8988T (cell line): ENCODE data around the gene MMEL1.
"Not testable (repeated sequence)": the region's sequence is repeated elsewhere in the genome, so short reads cannot be mapped to it uniquely, and the experiment has no call there.

ENCODE experiments used
- DNase-seq: peaks from one replicate; pipeline ENCODE4 v3.0.0; 2011

The MMEL1 gene

GRCh38 chr1:2555634-2556276, 77.1 kb downstream of the MMEL1 start:
- no peak for DNase-seq

DNA sequence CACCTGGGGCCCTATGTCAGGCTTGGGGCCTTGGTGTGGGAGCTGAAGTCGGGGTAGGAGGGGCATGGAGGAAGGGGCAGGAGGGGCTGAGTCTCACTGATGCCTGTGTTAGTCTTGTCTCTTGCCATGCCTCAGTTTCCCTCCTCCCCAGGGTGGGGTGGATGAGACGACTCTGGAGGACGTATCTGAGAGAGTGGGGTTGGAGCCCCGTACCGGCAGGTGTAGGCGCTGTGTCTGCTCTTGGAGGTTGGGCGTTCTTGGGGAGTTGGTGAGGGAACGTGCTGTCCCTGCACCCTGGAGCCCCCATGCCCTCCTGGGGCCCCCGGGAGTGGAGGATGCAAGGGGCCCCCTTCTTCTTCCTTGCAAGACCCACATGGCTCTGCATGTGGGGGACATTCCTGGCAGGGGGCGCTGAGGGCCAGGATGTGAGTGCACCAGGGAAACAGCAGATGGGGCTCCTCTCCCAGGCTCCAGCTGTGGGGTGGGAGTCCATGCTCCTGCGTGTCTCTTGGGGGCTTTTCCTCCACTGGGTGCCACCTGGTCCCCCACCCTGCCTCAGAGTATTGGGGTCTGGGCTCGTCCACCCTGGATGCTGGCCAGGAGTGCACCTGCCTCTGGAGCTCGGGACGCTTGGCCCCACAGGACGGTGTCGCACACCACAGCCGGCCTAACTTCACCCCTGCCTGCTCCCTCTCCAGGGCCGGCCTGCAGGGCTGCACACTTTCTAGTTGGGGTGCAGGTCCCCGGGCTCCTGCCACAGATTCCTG, 78.0 kb downstream of the MMEL1 start:
- no peak for DNase-seq

- DNase-seq = no peak
Observed at GRCh38 chr1:2553871-2554620, 78.8 kb downstream of the MMEL1 start.

GRCh38 chr1:2553076-2553475, 79.7 kb downstream of the MMEL1 start:
- not testable (repeated sequence) for DNase-seq

DNA sequence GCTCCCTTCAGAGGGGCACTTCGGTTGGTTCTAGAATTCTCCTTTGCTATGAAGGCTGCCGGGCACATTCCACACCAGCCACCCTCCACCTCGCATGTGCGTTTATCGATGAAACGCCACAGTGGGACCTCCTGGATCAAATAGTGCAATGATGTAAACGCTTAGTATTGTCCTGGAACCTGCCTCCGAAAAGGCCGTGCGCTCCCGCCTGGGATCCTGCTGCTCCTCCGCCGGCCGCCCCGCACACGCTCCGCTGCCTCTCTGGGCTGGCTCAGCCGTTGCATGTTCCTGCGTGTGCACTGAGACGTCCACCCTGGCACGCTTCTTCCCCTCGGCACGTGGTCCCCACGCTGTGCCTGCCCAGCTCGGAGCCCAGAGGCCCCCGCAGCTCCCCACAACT, 80.6 kb downstream of the MMEL1 start:
- DNase-seq = no peak

GRCh38 chr1:2551544-2551943, 81.3 kb downstream of the MMEL1 start:
- DNase-seq = not testable (repeated sequence)

DNA sequence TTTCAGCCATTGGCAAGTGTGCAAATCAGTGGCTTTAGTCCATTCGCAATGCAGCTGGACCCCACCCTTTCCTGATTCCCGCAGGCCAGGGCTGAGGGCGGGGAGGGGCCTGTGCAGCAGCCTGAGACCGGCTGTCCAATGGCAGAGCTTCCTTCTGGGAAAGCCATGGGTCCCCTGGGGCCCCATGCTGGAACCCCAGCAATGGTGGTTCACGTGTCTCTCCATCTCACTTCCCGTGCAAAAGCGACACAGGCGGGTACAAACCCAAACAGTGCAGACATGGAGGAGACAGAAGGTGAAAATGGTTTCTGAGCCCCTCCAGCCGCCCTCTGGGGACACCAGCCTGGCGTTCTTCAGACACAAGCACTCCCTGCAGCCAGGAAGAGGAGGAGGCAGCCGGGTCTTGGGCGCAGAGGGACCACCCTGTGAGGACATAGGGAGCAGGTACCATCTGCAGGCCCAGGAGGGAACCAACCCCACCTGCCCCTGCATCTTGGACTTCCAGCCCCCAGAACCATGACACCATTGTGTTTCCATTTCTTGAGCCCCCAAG, 82.4 kb downstream of the MMEL1 start:
- not testable (repeated sequence) for DNase-seq

DNA sequence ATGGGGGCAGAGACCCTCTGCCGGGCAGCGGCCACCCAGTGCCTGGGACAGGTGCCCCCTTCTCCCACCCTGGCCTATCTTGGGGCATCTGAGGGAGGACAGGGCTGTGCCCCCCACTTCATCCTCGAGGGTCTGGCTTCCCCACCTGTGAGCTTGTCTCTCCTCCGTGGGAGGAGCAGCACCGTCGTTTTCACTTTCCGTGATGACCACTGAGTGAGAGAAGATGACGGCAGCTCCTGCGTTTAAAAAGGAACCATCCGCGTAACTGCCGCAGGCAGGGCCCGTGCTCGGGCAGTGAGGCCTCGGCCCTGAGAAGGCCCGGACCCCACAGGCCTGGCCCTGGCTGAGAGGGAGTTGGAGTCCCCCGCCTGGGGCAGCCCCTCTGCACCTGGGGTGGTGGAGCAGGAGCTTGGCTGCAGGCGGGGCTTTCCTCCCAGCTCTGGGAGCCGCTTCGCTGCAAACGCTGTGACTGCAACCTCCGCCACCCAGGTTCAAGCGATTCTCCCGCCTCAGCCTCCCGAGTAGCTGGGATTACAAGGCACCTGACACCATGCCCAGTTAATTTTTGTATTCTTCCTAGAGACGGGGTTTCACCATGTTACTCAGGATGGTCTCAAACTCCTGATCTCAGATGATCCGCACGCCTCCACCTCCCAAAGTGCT, 83.3 kb downstream of the MMEL1 start:
- not testable (repeated sequence) for DNase-seq

DNA sequence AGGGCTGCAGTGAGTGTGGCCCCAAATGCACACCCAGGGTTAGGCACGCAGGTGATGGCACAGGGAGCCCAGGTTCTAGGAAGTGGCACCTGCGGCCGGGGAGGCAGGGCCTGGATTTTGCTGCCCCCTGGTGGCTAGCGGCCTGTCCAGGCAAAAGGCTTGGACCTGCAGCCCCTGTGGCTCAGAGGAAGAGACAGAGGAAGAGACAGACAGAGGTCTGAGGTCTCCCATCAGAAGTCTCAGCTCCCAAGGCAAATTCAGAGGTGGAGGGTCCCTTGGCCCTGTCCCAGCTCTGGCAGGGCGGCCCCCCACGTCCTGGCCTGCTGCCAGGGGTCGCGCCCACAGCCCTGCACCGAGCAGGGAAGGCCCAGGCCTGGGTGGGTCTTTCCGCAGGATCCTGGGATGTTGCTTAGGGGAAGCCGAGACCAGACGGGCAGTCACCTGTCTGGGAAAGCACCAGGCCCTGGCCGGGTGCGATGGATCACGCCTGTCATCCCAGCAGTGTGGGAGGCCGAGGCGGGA, 84.7 kb downstream of the MMEL1 start:
- peak; percentile 92 for DNase-seq

DNA sequence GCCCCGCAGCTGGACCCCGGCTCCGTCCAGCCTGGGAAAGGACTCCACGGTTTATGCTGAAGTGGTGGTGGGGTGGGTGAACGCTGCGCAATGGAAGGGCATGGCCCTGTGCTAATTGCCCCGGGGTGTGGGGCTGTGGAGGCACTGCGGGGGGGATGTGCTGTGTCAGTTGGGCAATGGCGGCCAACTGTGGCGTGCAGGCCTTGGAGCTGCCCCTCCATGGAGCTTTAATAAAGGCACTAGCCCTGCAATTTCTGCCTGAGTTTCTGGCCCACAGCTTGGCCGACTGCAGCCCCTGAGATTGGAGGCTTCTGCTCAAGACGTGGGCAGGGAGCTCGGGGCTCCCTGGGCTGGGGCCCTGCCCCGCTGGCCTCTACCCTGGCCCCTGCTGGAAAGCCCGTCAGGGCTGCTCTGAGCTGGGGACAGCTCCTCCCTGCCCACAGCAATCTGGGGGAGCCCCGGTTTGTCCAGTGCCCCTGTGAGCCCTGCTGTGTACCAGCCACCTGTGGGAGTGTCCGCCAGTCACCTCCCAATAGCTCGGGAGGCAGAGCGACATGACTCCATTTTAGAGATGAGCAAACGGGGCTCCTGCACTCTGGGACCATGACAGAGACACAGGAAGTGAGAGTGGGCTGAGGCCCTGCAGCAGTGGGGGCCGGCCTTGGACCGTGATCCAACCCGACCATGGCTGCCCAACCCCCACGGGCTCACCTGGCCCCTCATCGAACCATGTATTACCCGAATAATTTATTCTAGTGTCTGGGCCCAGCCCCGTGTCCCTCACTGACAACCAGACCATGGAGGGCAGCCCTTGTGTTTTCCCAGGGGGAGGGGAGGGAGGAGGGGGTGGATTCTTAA, 85.4 kb downstream of the MMEL1 start:
- no peak for DNase-seq

- DNase-seq = peak; percentile 89
Observed at GRCh38 chr1:2546515-2547209, 86.2 kb downstream of the MMEL1 start.

GRCh38 chr1:2545754-2546514, 86.9 kb downstream of the MMEL1 start:
- DNase-seq = peak; percentile 97

DNA sequence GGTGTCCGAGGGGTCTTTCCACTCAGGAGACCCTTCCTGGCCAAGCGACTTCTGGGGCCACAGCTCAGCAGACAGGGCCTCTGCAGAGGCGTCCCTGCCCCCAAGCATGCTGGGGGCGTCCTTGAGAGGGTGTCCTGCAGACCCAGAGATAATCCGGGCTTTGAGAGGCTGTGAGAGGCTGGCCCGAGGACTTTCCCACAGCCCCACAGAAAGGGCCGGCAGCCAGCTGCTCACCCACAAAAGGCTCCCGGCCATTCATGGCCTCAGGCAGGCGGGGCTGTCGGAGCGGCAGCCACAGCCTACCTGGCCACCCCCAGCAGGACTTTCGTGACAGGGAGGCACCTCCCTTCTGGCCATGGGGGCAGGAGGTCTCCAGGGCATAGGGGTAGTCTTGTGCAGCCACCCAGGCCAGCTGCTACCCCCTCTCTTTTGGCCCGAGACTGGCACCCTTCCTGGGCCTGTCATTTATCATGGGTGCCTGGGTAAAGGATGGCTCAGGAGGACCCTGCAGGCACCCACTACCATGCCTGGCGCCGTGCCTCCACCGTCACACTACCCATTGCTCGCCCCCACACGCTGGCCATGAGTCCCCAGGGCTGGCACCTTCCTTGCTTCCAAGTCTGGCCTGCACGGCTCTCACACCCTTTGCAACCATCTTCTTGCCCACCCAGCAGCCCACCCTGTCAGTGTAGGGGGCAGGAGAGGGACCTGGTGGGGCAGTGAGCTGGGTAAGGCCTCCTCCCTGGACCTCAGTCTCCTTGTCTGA, 87.8 kb downstream of the MMEL1 start:
- no peak for DNase-seq

- no peak for DNase-seq
Observed at GRCh38 chr1:2544093-2544874, 88.5 kb downstream of the MMEL1 start.

DNA sequence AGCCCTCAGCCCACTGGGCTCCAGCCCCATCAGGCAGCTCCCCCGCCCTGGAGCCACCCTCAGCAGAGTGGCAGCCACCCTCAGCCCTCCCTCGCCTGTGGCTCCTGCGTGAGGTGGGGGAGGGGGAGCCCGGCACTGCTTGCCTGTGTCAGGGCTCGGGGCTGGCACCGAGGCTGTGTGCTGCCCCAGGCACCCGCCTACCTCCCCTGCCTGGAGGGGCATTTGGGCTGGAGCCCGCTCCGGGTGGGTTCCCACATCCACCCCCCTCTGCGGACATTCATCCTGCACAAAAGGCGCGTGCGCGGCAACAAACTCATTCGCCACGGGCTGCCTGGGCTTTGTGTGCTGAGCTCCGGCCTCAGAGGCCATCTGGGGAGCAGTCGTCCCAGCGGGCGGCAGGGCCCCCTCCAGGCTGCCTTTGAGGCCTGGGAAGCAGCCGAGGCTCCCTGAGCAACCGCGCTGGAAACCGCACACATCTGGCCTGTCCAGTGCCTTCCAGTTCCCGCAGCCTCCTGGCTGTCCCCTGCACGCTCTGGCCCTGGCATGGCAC, 89.2 kb downstream of the MMEL1 start:
- no peak for DNase-seq

- no peak for DNase-seq
Observed at GRCh38 chr1:2542246-2542915, 90.4 kb downstream of the MMEL1 start.

- no peak for DNase-seq
Observed at GRCh38 chr1:2541619-2542245, 91.1 kb downstream of the MMEL1 start.
